Measurements from ENCODE around the gene AKT3. TPM values are rescaled to one million over a fixed set of nuclear protein-coding genes. Genes with fewer than 3 reads are reported as not detected.

The AKT3 gene
- total and polyA plus RNA-seq, 2 experiments from 2014 or later, result 4.5 to 18.5 TPM

- no peak overlapping the region for H3K27ac Mint-ChIP-seq
- Histone ChIP-seq H3K9me2 (ENCODE audit: insufficient read depth) (no peaks in the 10 kb centered on the region), H3K79me2 (replicated peaks; ENCODE audit: insufficient read depth) (no peaks in the 10 kb centered on the region), H3K27ac (ENCODE audit: low read depth) (no peak overlapping the region), H2AFZ (no peak overlapping the region), H3K4me2 (no peak overlapping the region), H4K20me1 (replicated peaks; ENCODE audit: insufficient read depth) (no peaks in the 10 kb centered on the region), H3K4me1 (ENCODE audit: insufficient read depth) (peaks cover 9% of the 10 kb centered on the region), H3K4me3 (no peak overlapping the region), H3K27me3 (ENCODE audit: insufficient read depth) (no peaks in the 10 kb centered on the region), H3K36me3 (ENCODE audit: insufficient read depth) (no peaks in the 10 kb centered on the region), H3F3A (replicated peaks; ENCODE audit: low read depth) (no peaks in the 10 kb centered on the region)
- H3K27me3 Mint-ChIP-seq (ENCODE audit: insufficient read depth, low read depth, poor library complexity), result peaks cover 6% of the 10 kb centered on the region
- no peak for TF ChIP-seq STAT1 (IDR thresholded peaks at IDR 0.05; ENCODE audit: unreplicated experiment)
- TF ChIP-seq EZH2 (IDR thresholded peaks at IDR 0.05; ENCODE audit: low read depth, unreplicated experiment), result no peak
- TF ChIP-seq JUNB (IDR thresholded peaks at IDR 0.05; ENCODE audit: unreplicated experiment), result no peak
- TF ChIP-seq CREB1 (CRISPR knock-in tag; IDR thresholded peaks at IDR 0.05; ENCODE audit: low read depth), result no peak
- TF ChIP-seq NANOG (IDR thresholded peaks at IDR 0.05; ENCODE audit: borderline replicate concordance), result no peak
- TF ChIP-seq EZH2phosphoT487 (IDR thresholded peaks at IDR 0.05; ENCODE audit: unreplicated experiment), result no peak
- no peak for TF ChIP-seq REST (IDR thresholded peaks at IDR 0.05; ENCODE audit: unreplicated experiment)
- no peak for TF ChIP-seq ZNF462 (CRISPR knock-in tag; IDR thresholded peaks at IDR 0.05)
- peaks cover 13% of the 10 kb centered on the region for H3K4me1 Mint-ChIP-seq
- no peaks in the 10 kb centered on the region for H3K36me3 Mint-ChIP-seq (ENCODE audit: low read depth)
- ATAC-seq (no peak), DNase-seq (ENCODE audit: low spot score) (no peak)
- H3K4me3 Mint-ChIP-seq, result no peak overlapping the region
- no peaks in the 10 kb centered on the region for H3K9me3 Mint-ChIP-seq
Measured at GRCh38 chr1:243465738-243466137, 384.3 kb downstream of the AKT3 start.

Data from GM23338 (cell line).